Upper lobe of right lung (tissue), 1 donor: ENCODE data around the gene ZNF462. TPM values are rescaled to one million over a fixed set of nuclear protein-coding genes. Genes with fewer than 3 reads are reported as not detected.
"Not testable (repeated sequence)": the region's sequence is repeated elsewhere in the genome, so short reads cannot be mapped to it uniquely, and the experiment has no call there.

Source experiments
- ATAC-seq: fragments of 200-7000 bp; cut with Tn5 transposase; one replicate; pipeline ENCODE4 v1.9.1; 2020; ENCODE audit warnings: mild to moderate bottlenecking, moderate library complexity
- DNase-seq: peaks from one replicate; pipeline ENCODE4 v3.0.0-alpha.2; 2020
- H3K27ac ChIP-seq: fragments of 200-600 bp; one replicate; pipeline ENCODE4 v1.8.0; 2022
- H3K27me3 ChIP-seq: fragments of 200-600 bp; one replicate; pipeline ENCODE4 v1.8.0; 2022; ENCODE audit warnings: mild to moderate bottlenecking
- H3K36me3 ChIP-seq: fragments of 200-600 bp; one replicate; pipeline ENCODE4 v1.8.0; 2022
- H3K4me1 ChIP-seq: fragments of 200-600 bp; one replicate; pipeline ENCODE4 v1.8.0; 2022
- H3K4me3 ChIP-seq: fragments of 200-600 bp; one replicate; pipeline ENCODE4 v1.8.0; 2022; ENCODE audit warnings: mild to moderate bottlenecking
- H3K9me3 ChIP-seq: fragments of 200-600 bp; one replicate; pipeline ENCODE4 v1.8.0; 2022
- CTCF ChIP-seq: fragments of 200-600 bp; IDR thresholded peaks from one replicate; pipeline ENCODE4 v1.8.0; 2022; ENCODE audit warnings: antibody characterized with exemption
- intact Hi-C: fragments of 100-400 bp; cut with DNase I; formaldehyde crosslinking; loops from one replicate; pipeline ENCODE4 v1.11.0; 2022
- total RNA-seq: library from RNA; stranded (reverse); fragmentation: NEBNext Ultra II Directional; extraction: Animal tissue kit (Norgen Biotek cat#: 25700); gene quantifications from one replicate; pipeline ENCODE4 v1.2.1, GENCODE V29; 2021
- donor health status: DM: no; HTN: yes; CAD: no; lungs with severe emphysema.

The ZNF462 gene
- total RNA-seq, 1 donor from 2014 or later = 25.4 TPM

- no peak overlapping the region for H3K27ac ChIP-seq
- intact Hi-C loops = no loop called here
- H3K9me3 ChIP-seq = no peaks in the 10 kb centered on the region
- no peaks in the 10 kb centered on the region for H3K4me1 ChIP-seq
- TF ChIP-seq CTCF = no peak
- H3K4me3 ChIP-seq = no peak overlapping the region
- DNase-seq = no peak
- ATAC-seq = no peak
- no peaks in the 10 kb centered on the region for H3K27me3 ChIP-seq
- peaks cover 23% of the 10 kb centered on the region for H3K36me3 ChIP-seq
Observed at GRCh38 chr9:106982636-106983035, 119.7 kb downstream of the ZNF462 start.

GRCh38 chr9:106983346-106983745 lies 120.4 kb downstream of the ZNF462 start:
- peaks cover 27% of the 10 kb centered on the region for H3K36me3 ChIP-seq
- ATAC-seq (no peak), DNase-seq (no peak)
- intact Hi-C loops = no loop called here
- no peak for TF ChIP-seq CTCF
- H3K4me1 ChIP-seq = no peaks in the 10 kb centered on the region
- no peak overlapping the region for H3K4me3 ChIP-seq
- no peak overlapping the region for H3K27ac ChIP-seq
- H3K9me3 ChIP-seq = no peaks in the 10 kb centered on the region
- no peaks in the 10 kb centered on the region for H3K27me3 ChIP-seq

DNA sequence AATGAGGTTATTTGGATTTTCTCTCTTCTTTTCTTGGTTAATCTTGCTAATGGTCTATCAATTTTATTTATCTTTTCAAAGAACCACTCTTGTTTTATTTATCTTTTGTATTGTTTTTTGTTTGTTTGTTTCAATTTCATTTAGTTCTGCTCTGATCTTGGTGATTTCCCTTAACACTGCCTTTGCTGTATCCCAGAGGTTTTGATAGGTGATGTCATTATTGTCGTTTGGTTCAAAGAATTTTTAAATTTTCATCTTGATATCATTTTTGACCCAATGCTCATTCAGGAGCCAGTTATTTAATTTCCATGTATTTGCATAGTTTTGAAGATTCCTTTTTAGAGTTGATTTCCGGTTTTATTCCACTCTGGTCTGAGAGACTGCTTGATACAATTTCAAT lies 126.9 kb downstream of the ZNF462 start:
- DNase-seq, ATAC-seq, intact Hi-C loops, H3K27ac ChIP-seq, H3K4me1 ChIP-seq, H3K27me3 ChIP-seq, H3K4me3 ChIP-seq, H3K9me3 ChIP-seq: not testable (repeated sequence)
- H3K36me3 ChIP-seq = peaks cover 13% of the 10 kb centered on the region

GRCh38 chr9:106992186-106992585 lies 129.2 kb downstream of the ZNF462 start:
- Histone ChIP-seq H3K9me3 (no peaks in the 10 kb centered on the region), H3K36me3 (peaks cover 8% of the 10 kb centered on the region), H3K27ac (no peak overlapping the region), H3K4me1 (no peaks in the 10 kb centered on the region), H3K4me3 (no peak overlapping the region), H3K27me3 (no peaks in the 10 kb centered on the region)
- TF ChIP-seq CTCF = no peak
- intact Hi-C loops = no loop called here
- ATAC-seq (no peak), DNase-seq (no peak)

DNA sequence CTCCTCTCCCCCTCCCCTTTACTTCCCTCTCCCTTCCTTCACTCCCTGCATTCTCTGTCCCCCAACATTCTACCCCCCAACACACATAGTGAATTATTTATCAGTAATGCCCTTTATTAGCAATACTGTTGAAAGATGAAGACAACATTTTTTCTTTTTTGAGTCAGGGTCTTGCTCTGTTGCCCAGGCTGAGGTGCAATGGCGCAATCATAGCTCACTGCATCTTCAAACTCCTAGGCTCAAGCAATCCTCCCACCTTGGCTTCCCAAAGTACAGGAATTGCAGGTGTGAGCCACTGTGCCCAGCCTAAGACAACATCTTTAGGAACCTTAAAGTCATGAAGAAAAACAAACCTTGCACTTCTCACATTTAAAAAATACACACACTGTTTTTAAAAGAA lies 130.6 kb downstream of the ZNF462 start:
- no peak for TF ChIP-seq CTCF
- intact Hi-C loops = no loop called here
- H3K27me3 ChIP-seq = no peaks in the 10 kb centered on the region
- H3K36me3 ChIP-seq = peaks cover 1% of the 10 kb centered on the region
- H3K9me3 ChIP-seq = no peaks in the 10 kb centered on the region
- no peak for ATAC-seq
- H3K4me3 ChIP-seq = no peak overlapping the region
- no peak for DNase-seq
- no peak overlapping the region for H3K27ac ChIP-seq
- H3K4me1 ChIP-seq = no peaks in the 10 kb centered on the region

- TF ChIP-seq CTCF = no peak
- H3K27me3 ChIP-seq = no peaks in the 10 kb centered on the region
- DNase-seq = no peak
Observed at GRCh38 chr9:106994463-106994862, 131.5 kb downstream of the ZNF462 start.

More at GRCh38 chr9:106994463-106994862, 131.5 kb downstream of the ZNF462 start:
- ATAC-seq = no peak
- H3K36me3 ChIP-seq = peaks cover 5% of the 10 kb centered on the region
- intact Hi-C loops = no loop called here
- H3K4me3 ChIP-seq = no peak overlapping the region
- H3K27ac ChIP-seq = no peak overlapping the region
- H3K4me1 ChIP-seq = no peaks in the 10 kb centered on the region
- no peaks in the 10 kb centered on the region for H3K9me3 ChIP-seq
